Epidermal melanocyte (primary cell): ENCODE data around the gene ITGA11.
"Not testable (repeated sequence)": the region's sequence is repeated elsewhere in the genome, so short reads cannot be mapped to it uniquely, and the experiment has no call there.

Experiments
- DNase-seq: peaks from one replicate; pipeline ENCODE4 v3.0.0; 2011; ENCODE audit warnings: low spot score; ENCODE audit not compliant: insufficient read length

ITGA11 gene

DNA sequence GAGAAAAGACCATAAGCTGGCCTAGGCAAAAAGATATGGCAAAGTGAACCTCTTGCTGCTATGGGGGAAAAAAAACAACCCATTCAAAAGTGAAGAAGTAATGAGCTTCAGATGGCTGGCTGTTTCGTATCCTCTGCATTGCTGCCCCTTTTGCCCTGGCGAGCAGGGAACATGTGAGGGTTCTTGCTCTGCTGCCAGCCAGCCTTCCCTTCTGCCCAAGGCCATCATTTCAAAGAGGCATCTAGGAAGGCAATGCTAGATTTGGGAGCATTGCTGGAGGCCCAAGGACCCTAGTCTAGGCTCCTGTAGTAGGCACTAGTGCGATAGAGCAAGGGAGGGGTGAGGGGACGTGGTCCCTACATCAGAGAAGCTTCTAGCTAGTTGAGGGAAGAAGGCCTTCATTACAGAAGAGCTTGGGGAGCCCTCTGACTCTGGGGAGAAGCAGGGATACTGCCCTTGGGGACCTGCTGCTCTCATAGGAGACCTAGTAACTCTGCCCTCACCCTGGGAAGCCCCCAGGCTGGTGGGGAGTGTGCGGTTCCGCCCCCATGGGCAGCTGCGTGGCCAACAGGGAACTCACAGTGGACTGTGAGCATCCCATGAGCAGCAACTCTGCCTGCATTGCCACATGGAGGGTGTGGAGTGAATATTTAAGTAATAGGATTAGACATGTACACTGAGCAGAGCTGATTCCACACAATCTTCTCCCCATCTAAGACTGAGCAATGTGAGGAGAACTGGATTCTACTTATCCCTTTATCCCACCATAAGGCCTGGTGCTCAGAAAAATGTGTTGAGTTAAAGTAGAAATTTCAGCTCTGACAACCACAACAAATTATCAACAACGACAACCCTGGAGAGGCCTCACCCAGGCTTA, 21.3 kb downstream of the ITGA11 start:
- DNase-seq = no peak

DNA sequence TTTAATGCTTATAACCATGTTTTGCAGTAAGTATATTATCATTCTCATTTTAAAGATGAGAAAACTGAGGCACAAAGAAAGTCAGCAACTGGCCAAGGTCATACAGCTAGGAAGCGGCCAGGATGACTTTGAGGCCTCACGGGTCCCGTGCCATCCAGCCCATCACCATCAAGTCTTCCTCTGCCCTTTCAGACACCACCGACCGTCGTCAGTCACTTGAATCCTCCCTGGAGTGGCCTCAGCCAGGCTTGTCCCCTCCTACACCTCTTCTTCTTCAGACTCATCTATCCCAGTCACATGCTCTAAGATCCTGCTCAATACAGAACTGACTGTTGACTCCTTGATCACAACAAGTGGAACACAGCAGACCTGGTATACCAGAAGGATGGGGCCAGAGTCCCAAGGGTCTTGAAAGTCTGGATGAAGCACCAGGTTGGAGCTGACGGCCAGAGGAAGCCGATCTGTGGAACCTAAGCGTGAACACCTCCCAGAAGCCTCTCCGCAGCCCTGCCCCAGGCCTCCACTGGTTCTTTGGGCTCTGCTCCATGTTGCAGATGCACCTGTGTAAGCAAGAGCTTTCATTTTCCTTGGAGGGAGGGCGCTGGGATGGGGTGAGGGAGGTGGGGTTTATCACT, 22.1 kb downstream of the ITGA11 start:
- no peak for DNase-seq

DNA sequence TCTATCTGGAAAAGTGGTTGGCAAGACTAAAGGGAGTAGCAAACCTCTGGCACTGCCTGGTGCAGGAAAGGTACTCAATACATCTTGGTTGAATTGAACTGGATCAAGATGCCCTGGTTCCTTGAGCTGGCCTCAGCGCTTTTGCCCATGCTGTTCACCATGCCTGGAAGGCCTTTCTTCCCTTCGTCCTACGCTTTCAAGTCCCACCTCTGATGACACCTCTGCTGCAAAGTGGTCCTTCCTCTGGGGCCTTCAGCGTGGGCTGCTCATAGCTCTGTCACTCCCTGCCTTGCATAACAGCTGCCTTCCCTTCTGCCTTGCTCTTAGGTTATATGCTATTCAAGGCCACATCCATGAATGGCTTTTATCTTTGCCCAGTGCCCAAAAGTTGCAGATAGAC, 23.0 kb downstream of the ITGA11 start:
- no peak for DNase-seq

DNA sequence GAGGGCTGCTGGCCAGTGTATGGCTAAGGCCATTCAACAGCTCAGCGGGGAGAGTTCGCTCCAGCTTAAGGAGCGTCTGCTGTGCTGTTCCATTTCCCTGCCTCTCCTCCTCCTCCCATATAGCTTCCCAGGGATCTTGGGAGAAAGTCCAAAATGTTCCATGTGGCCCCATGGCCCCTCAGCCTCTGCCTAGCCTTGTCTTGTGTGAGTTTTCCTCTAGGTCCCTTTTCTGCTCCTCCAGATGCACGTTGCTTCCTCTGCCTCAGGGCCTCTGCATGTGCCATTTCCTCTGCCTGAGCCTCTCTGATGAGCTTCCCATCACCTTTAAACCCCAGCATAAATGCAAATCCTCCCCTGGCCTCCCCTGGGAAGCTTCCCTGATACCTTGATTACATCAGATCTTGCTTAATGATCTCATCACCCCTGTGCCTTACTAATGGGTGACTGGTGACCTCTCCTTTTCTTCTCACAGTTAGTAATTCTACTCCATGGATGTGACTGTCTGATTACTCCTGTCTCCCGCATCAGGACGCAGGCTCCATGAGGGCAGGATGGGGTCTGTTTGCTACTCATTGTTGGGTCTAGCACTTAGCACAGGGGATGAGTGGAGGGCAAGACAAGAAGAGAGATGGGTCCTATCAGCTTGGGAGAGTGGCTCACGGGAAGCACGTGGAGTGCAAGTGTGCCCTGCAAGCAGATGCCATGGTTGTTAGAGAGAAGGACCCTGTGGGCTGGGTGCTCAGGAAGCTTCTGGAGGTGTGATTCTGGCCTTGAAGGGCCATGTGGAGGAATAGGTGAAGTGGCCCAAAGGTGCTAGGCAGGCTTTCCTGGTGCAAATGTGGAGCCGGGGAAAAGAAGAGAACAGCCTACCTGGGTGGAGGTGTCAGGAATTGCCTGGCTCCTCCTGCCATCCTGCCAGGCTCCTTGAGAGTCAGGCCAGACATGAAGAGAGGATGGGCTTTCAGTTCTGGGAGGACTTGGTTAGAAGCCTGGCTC, 23.8 kb downstream of the ITGA11 start:
- no peak for DNase-seq

DNA sequence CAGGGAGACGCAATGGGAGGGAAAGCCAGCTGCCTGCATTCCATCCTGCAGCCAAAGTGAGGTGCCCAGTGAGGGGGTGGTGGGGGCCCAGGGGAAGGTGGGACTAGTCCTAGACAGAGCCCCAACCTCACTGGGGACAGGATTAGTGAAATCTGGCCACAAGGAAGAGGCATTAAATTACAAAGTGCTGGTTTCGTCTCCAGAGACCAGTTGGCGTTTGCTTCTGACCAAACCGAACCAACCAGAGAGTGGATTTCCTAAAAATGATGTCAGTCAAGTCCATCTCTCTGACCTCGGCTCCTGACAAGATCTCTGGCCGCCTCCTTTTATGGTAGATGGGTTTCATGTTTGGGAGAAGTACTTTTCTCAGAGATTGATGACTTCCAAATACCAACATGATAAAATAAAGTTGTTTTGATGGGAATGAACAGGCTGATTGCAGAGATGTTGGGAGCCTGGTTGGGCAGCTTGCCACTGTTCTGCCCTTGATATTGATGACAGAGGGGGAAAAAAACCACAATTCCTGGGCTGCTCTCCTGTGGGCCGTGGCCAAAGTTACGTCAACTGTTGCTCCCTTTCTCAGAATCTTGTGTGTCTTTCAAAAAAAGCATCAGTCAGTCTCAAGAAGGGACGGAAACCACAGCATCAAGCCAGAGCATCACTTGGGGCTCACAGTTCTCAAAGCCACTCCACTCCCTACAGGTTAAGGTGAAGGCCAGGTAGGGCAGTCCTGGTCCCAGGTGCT, 24.6 kb downstream of the ITGA11 start:
- no peak for DNase-seq

DNA sequence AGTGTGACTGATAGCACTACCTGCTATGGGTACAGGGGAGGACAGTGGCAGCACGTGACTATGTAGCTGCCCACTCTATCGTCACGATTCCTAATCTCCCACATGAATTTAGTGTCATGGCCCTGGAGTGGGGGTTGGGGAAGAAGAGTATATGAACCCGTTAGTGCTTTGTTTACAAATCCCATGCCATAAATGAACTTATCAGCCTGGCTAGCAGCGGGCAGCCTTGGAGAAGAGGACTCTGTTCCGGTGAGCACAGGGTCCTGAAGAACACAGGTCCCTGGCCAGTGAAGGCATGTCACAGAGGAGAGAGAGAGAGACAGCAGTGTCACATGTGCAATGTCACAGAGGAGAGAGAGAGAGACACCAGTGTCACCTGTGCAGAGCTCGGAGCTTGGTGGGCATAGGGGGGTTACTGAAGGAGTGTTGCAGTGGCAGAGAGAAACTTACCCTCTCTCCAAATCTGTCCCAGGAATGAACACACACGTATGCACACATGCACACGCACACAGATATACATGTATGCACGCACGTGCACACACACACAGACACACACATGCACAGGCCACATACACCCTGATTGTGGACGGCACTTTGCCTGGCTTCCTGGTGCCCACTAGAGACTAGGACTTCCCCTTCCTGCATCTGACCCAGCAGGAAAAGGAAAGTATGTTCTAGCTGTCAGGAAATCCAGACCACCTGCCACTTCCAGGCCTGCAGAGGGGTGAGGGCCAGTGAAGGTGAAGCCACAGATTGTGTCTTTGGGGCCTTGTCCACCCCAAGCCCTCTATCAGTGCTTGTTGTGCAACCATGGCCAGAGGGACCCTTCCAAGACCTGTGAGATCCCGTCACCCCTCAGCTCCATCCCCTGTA, 26.3 kb downstream of the ITGA11 start:
- no peak for DNase-seq

DNA sequence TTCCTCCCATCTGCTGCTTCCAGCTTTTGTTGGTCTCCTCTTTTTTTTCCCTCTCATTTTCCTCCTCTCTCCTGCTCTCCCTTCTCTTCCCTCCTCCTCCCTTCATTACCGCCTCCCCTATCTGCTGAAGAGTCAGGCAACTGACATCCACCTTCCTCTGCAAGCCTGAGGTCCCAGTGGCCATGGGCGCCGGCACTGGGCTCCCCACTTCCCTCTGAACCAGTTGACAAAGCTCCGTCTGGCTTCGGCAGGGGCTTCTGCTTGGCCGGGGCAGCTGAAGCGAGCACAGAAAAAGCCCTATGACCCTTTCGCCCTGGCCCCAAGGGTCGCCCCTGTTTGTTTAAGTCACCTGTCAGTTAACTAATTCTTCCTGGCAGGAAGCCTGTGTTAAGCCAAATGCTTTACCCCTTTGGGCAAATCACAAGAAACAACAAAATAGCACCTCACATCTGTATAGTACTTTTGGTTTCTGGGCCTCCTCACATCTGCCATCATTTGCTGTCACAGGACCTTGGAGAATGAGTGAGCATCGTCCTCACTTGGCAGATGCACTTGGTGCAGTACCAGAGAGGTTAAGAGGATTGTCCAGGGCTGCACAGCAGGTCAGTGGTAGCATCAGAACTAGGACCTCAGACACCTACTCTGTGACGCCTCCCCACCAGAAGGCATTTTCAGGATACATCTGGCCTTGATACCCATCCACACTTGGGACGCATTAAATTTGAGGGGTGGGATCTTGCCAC, 27.7 kb downstream of the ITGA11 start:
- DNase-seq = no peak

DNA sequence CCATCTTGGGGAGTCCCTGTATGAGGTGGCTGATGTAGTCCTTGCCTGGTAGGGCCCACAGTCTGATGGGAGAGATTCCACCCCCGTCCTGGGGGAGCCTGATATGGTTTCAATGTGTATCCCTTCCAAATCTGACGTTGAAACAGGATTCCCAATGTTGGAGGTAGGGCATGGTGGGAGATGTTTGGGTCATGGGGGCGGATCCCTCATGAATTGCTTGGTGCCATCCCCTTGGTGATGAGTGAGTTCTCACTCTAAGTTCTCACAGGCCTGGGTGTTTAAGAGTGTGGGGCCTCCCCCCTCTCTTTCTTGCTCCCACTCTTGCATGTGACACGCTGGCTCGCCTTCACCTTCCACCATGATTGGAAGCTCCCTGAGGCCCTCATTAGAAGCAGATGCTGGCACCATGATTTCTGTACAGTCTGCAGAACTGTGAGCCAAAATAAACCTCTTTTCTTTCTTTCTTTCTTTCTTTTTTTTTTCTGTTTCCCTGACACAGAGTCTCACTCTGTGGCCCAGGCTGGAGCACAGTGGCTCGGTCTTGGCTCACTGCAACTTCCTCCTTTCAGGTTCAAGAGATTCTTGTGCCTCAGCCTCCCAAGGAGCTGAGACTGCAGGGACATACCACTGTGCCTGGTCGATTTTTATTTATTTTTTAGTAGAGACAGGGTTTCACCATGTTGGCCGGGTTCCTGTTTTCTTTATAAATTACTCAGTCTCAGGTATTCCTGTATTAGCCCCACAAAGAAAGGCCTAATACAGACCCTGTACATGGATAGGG, 28.6 kb downstream of the ITGA11 start:
- DNase-seq = no peak

DNA sequence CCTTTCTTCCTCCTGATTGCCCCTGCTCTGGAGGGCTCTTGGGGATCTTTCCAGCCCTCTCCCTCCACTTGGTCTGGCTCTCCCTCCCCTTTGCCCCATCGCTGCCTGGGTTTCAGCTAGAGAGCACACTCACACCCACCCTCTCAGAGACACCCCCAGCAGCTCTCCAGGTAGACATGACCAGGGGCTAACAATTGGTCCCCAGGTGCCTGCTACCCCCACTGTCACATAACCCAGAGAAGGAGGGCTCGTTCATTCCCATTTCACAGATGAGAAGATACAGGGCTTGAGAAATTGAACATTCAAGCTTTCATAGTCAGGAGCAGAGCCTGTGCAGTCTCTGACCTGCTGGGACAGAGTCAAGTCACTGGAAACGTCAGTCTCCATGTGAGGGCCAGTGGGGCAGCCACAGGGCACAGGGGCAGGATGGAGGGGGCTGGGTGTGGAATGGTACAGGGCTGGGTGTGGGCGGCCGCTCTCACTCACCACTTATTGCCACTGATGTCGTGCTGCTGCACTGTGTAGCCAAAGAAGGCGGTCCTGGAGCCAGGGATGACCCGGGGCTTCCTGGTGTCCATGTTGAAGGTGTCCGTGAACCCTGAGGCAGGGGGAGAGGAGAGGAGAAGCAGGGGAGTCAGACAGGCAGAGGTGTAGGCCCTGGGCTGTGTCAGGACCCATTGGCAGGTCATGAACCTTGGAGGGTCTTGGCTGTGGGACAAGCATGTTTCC, 29.4 kb downstream of the ITGA11 start:
- no peak for DNase-seq

DNA sequence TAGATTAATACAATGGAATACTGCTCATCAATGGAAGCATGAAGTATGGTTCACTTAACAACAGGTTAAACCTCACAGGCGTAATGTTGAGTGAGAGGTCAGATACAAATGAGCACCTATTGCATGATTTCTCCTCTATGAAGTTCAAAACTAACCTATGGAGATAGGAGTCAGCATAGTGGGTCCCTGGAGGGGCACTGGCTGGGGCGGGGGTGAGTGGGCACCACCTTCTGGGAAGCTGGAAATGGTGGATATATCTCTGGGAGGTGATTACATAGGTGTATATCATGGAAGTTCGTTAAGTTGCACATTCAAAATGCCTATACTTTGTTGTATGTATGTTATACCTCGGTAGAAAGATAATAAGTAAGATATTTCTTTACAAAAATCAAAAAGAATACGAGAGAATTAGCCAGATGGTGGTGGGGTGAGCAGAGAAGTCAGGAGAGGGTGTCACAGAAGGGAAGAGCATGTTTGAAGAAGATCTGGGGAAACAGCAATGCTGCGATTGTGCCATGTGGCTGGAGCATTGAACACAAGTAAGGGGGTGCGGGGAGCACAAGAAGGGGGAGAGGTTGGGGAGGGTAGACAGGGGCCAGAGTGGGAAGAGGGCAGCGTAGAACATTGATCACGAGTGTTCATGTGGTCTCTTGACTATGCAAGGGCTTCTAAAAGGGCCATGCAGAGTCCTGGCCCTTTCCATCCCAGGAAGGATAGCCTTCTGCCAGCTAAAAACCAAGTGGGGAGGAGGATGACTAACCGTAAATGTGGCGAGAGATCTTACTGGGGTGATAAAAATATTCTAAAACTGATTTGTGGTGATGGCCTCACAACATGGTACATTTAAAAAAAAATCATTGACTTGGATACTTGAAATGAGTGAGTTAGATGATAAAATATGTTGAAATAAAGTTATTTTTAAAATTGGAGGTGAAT, 30.2 kb downstream of the ITGA11 start:
- no peak for DNase-seq

DNA sequence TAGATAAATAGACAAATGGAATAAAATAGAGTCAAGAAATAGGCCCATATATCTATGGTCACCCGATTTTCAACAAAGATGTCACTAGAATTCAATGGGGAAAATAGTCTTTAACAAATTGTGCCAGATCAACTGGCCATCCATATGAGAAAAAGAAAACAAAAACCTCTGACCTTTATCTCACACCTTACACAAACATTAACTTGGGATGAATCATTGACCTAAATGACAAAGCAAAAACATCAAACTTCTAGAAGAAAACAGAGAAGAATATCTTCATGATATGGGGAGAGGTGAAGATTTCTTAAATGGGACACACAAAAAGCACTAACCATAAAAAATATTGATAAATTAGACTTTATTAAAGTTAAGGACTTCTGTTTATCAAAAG, 31.9 kb downstream of the ITGA11 start:
- DNase-seq = no peak

DNA sequence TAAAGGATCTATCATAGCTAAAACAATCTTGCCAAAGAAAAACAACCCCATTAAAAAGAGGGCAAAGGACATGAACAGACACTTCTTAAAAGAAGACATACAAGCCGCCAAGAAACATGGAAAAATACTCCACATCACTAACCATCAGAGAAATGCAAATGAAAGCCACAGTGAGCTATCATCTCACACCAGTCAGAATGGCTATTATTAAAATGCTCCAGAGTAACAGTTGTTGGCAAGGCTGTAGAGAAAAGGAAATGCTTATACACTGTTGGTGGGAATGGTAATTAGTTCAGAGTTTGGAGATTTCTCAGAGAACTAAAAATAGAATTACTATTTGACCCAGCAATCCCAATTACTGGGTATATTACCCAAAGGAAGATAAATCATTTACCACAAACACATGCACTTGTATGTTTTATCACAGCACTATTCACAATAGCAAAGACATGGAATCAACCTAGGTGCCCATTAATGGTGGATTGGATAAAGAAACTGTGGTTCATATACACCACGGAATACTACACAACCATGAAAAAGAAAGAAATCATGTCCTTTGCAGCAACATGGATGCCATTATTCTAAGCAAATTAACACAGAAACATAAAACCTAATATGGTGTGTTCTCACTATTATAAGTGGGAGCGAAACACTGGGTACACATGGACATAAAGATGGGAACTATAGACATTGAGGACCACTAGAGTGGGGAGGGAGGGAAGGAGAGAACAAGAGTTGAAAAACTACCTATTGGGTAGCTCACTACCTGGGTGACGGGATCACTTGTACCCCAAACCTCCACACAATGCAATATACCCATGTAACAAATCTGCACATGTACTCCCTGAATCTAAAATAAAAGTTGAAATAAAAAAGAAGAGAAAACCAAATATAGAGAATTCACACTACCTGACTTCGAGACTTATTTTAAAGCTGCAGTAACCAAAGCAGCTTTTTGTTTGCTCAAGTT, 32.6 kb downstream of the ITGA11 start:
- no peak for DNase-seq

DNA sequence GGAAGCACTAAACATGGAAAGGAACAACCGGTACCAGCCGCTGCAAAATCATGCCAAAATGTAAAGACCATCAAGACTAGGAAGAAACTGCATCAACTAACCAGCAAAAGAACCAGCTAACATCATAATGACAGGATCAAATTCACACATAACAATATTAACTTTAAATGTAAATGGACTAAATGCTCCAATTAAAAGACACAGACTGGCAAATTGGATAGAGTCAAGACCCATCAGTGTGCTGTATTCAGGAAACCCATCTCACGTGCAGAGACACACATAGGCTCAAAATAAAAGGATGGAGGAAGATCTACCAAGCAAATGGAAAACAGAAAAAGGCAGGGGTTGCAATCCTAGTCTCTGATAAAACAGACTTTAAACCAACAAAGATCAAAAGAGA, 34.0 kb downstream of the ITGA11 start:
- DNase-seq = not testable (repeated sequence)

DNA sequence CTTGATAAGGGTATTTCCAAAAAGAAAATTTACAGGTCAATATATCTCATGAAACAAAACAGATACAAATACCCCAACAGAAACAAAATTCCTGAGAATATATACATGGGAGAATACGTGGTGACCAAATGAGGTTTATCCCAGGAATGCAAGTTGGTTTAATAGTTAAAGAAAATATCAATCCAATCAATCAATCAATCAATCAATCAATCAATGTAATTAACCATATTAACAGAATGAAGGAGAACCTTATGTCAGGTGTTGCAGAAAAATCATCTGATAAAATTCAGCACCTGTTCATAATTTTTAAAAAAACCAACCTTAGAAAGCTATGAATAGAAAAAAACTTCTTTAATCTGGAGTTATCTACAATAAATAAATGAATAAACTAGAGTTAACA, 35.9 kb downstream of the ITGA11 start:
- no peak for DNase-seq

DNA sequence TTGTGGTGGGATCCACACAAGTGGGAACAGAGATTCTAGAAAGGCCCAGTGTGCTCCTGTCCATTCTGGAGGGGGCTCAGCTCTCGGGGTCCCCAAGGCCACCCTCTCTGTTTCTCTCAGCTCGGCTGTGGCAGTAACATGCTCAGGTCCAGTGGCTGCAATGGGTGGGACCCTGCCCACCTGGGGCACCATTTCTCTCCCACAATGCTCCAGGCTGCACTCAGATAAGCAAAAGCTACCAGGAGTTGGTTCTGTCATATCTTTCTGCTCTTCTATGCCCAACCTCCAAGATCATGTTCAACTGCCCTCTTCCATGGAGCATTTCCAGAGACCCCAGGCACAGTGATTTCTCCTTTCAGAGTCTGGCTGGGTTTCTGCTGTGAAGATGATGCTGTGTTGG, 40.8 kb downstream of the ITGA11 start:
- DNase-seq = no peak
